ENCODE data around the gene PCYT1A. TPM values are rescaled to one million over a fixed set of nuclear protein-coding genes. Genes with fewer than 3 reads are reported as not detected.
"Not testable (repeated sequence)": the region's sequence is repeated elsewhere in the genome, so short reads cannot be mapped to it uniquely, and the experiment has no call there.

Gene PCYT1A
- total and polyA plus RNA-seq, 4 donors = 30.4 to 41.7 (median 38.8) TPM

DNA sequence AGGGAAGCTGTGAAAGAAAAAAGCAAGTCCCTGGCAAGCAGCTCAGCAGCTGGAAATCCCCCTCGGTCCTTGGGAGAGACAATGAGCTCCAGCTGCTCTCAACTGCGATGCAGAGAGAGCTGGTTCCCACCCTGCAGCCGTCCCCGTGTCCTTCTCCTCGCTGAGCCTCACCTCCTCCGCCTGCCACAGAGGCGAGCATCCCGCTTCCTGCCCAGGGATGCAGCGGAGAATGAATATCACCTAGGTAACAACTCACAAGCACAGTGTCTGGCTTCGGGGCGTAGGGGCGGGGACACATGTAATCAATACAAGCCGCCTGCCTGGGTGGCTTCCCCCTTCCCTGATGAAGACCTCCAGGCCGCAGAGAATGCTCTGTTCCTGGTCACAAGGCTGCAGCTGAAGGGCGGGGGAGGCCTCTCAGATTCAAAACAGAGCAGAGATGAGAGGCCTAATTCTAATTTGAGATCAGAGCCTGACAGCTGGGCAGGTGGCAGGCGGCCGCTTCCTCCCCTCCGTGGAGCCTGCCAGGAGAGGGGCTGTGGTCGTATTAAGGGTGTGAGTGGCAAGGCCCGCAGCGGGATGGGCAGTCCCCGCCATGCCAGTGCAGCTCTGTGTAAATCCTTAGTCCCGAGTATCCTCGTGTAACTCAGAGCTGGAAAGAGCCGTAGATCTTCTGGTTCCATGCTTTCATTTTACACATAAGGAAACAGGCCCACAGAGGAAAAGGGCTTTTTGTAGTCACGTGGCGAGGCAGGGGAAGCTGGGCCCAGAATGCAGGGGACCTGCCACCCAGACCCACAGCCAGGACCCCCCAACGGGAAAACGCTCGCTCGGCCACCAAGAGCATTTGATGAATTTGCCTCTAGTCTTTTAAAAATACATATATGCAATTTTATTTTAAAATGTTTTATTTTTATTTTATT, 100.6 kb downstream of the PCYT1A start:
- 10% methylated on average over 20 of the region's 31 CpGs for WGBS (ENCODE audit: insufficient coverage)
- peak in 3 of 6 donors; percentile 54 to 96 (median 76) for DNase-seq (ENCODE audit: low read depth in 4 of 6, low spot score in 6 of 6)
- H3K9me3 ChIP-seq (ENCODE audit: control insufficient read depth, insufficient read depth, low read length) = no peaks in the 10 kb centered on the region
- no peak overlapping the region for H3K4me3 ChIP-seq (ENCODE audit: low read depth, low read length)
- H3K36me3 ChIP-seq (ENCODE audit: control insufficient read depth, insufficient read depth, low read length) = no peaks in the 10 kb centered on the region
- H3K27ac ChIP-seq (ENCODE audit: low read depth, low read length) = peak overlapping the region; percentile 72
- peaks cover 28% of the 10 kb centered on the region for H3K4me1 ChIP-seq (ENCODE audit: control insufficient read depth, insufficient read depth, low read length)
- H3K27me3 ChIP-seq (ENCODE audit: control insufficient read depth, insufficient read depth, low read length) = no peaks in the 10 kb centered on the region

DNA sequence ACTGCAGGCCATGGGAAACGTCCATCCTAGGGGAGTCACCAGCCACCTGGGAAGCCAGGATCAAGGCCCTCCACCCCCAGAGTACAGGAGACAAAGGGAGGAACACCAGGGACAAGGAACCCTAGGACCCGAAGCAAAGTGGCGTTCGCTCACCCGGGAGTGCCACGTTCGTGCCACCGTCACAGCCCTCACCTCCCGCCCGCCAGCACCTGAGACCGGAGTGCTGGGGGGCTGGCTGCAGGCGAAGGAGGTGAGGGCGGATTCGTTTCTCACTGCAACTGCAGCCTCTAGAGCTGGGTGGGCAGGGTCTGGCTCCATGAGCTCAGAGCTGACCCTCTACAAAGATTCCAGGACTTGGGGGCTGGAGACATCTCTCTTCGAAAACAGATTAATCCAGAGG, 102.6 kb downstream of the PCYT1A start:
- Histone ChIP-seq H3K4me3 (ENCODE audit: low read depth, low read length) (no peak overlapping the region), H3K4me1 (ENCODE audit: control insufficient read depth, insufficient read depth, low read length) (peaks cover 30% of the 10 kb centered on the region), H3K27ac (ENCODE audit: low read depth, low read length) (no peak overlapping the region), H3K9me3 (ENCODE audit: control insufficient read depth, insufficient read depth, low read length) (no peaks in the 10 kb centered on the region), H3K27me3 (ENCODE audit: control insufficient read depth, insufficient read depth, low read length) (no peaks in the 10 kb centered on the region), H3K36me3 (ENCODE audit: control insufficient read depth, insufficient read depth, low read length) (no peaks in the 10 kb centered on the region)
- 97% methylated on average over 14 of the region's 15 CpGs for WGBS (ENCODE audit: insufficient coverage)
- DNase-seq (ENCODE audit: low read depth in 4 of 6, low spot score in 6 of 6) = no peak

DNA sequence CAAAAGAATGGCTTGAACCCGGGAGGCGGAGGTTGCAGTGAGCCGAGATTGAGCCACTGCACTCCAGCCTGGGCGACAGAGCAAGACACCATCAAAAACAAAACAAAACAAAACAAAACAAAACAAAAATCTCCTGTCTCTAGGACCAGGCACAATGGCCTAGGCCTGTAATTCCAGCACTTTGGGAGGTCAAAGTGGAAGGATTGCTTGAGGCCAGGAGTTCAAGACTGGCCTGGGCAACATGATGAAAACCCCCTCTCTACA, 103.4 kb downstream of the PCYT1A start:
- WGBS (ENCODE audit: insufficient coverage) = 100% methylated on average over 2 of the region's 4 CpGs
- H3K36me3 ChIP-seq (ENCODE audit: control insufficient read depth, insufficient read depth, low read length); H3K9me3 ChIP-seq (ENCODE audit: control insufficient read depth, insufficient read depth, low read length); DNase-seq (ENCODE audit: low read depth in 4 of 6, low spot score in 6 of 6); H3K4me3 ChIP-seq (ENCODE audit: low read depth, low read length); H3K27me3 ChIP-seq (ENCODE audit: control insufficient read depth, insufficient read depth, low read length); H3K27ac ChIP-seq (ENCODE audit: low read depth, low read length): not testable (repeated sequence)
- H3K4me1 ChIP-seq (ENCODE audit: control insufficient read depth, insufficient read depth, low read length) = peaks cover 30% of the 10 kb centered on the region

DNA sequence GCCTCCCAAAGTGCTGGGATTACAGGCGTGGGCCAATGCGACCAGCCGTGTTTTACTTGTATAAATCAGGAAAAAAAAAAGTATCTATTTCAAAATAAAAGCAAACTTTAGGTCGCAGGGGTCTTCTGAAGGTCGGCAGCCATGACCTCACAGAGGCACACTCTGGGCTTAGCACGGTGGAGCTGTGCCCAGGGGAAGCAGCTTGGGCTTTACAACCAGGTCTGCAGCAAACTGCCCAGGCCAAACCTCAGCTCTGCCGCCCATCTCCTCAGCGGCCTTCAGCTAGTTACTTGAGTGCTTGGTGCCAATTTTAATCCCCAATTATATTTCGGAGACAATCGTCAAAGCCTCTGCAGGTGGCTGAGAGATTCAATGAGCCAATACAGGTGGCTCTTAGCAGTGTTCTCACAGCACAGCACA, 106.4 kb downstream of the PCYT1A start:
- H3K36me3 ChIP-seq (ENCODE audit: control insufficient read depth, insufficient read depth, low read length) = no peaks in the 10 kb centered on the region
- no peaks in the 10 kb centered on the region for H3K27me3 ChIP-seq (ENCODE audit: control insufficient read depth, insufficient read depth, low read length)
- DNase-seq (ENCODE audit: low read depth in 4 of 6, low spot score in 6 of 6) = no peak
- H3K4me3 ChIP-seq (ENCODE audit: low read depth, low read length) = no peak overlapping the region
- no peak overlapping the region for H3K27ac ChIP-seq (ENCODE audit: low read depth, low read length)
- peaks cover 23% of the 10 kb centered on the region for H3K4me1 ChIP-seq (ENCODE audit: control insufficient read depth, insufficient read depth, low read length)
- no peaks in the 10 kb centered on the region for H3K9me3 ChIP-seq (ENCODE audit: control insufficient read depth, insufficient read depth, low read length)
- WGBS (ENCODE audit: insufficient coverage) = 56% methylated on average over 7 of the region's 10 CpGs

DNA sequence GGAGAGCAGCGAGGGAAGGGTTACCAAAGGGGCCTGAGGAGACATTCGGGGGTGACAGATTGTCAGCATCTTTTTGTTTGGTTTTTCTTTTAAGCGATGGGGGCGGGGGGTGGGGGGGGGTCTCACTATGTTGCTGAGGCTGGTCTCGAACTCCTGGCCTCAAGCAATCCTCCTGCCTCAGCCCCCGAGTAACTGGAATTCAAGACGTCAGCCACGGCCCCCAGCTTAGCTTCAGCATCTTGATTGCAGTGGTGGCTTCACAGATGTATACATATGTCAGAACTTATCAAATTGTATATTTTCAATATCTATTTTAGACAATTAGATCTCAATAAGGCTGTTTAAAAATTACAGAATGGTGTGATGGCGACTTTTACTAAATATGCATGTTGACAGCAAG, 107.2 kb downstream of the PCYT1A start:
- Histone ChIP-seq H3K9me3 (ENCODE audit: control insufficient read depth, insufficient read depth, low read length) (no peaks in the 10 kb centered on the region), H3K4me1 (ENCODE audit: control insufficient read depth, insufficient read depth, low read length) (peaks cover 23% of the 10 kb centered on the region), H3K36me3 (ENCODE audit: control insufficient read depth, insufficient read depth, low read length) (no peaks in the 10 kb centered on the region), H3K27ac (ENCODE audit: low read depth, low read length) (peak overlapping the region; percentile 79), H3K4me3 (ENCODE audit: low read depth, low read length) (no peak overlapping the region), H3K27me3 (ENCODE audit: control insufficient read depth, insufficient read depth, low read length) (no peaks in the 10 kb centered on the region)
- no peak for DNase-seq (ENCODE audit: low read depth in 4 of 6, low spot score in 6 of 6)
- WGBS (ENCODE audit: insufficient coverage) = no CpG with 5 or more reads among the region's 9 CpGs

Small RNAs within 50 kb of the gene (small RNA-seq; reads per million reads assigned to genes)
- not detected for gene AC069257.2 (ENCODE audit: low replicate concordance)
- gene RF00019 (ENCODE audit: low replicate concordance) = not detected

Other genes starting within 250 kb of the PCYT1A start
- 100 to 1,000 TPM in 1 of 2 donors, 10 to 100 TPM in 1; 91.4 to 159 TPM for gene TFRC, start 205.6 kb downstream of the PCYT1A start, total RNA-seq
- gene TFRC, start 205.6 kb downstream of the PCYT1A start, polyA plus RNA-seq (ENCODE audit: insufficient read length in 2 of 2) = 10 to 100 TPM; 60.8 to 75.3 TPM
- gene ZDHHC19, start 76.3 kb downstream of the PCYT1A start, total RNA-seq = under 1 TPM; 0.30 to 0.77 TPM
- gene ZDHHC19, start 76.3 kb downstream of the PCYT1A start, polyA plus RNA-seq (ENCODE audit: insufficient read length in 2 of 2) = 1 to 10 TPM; 1.2 to 2.5 TPM
- gene SLC51A, start 71.2 kb downstream of the PCYT1A start, total RNA-seq = under 1 TPM; 0.33 to 0.69 TPM
- 10 to 100 TPM in 1 of 2 donors, 1 to 10 TPM in 1; 8.6 to 15.4 TPM for gene SLC51A, start 71.2 kb downstream of the PCYT1A start, polyA plus RNA-seq (ENCODE audit: insufficient read length in 2 of 2)
- gene DYNLT2B, start 30.5 kb upstream of the PCYT1A start, total RNA-seq = 10 to 100 TPM in 1 of 2 donors, 1 to 10 TPM in 1; 7.9 to 35.2 TPM
- 10 to 100 TPM; 65.5 to 76.7 TPM for gene DYNLT2B, start 30.5 kb upstream of the PCYT1A start, polyA plus RNA-seq (ENCODE audit: insufficient read length in 2 of 2)
- gene TM4SF19, start 50.7 kb upstream of the PCYT1A start, total RNA-seq = not detected
- gene TM4SF19, start 50.7 kb upstream of the PCYT1A start, polyA plus RNA-seq (ENCODE audit: insufficient read length in 2 of 2) = under 1 TPM in 1 of 2 donors, not detected in 1; 0.57 TPM
- gene UBXN7, start 144.7 kb upstream of the PCYT1A start, total RNA-seq = 10 to 100 TPM; 25.0 to 43.4 TPM
- 10 to 100 TPM; 21.8 to 28.2 TPM for gene UBXN7, start 144.7 kb upstream of the PCYT1A start, polyA plus RNA-seq (ENCODE audit: insufficient read length in 2 of 2)
- 10 to 100 TPM; 19.4 to 20.6 TPM for gene RNF168, start 216.0 kb upstream of the PCYT1A start, total RNA-seq
- gene RNF168, start 216.0 kb upstream of the PCYT1A start, polyA plus RNA-seq (ENCODE audit: insufficient read length in 2 of 2) = 10 to 100 TPM; 13.2 to 13.5 TPM
- gene SMCO1, start 227.6 kb upstream of the PCYT1A start, total RNA-seq = not detected
- under 1 TPM in 1 of 2 donors, not detected in 1; 0.23 TPM for gene SMCO1, start 227.6 kb upstream of the PCYT1A start, polyA plus RNA-seq (ENCODE audit: insufficient read length in 2 of 2)